Mucosa of descending colon (tissue), 3 donors: Measurements from ENCODE around the gene IMPDH1. TPM values are rescaled to one million over a fixed set of nuclear protein-coding genes. Genes with fewer than 3 reads are reported as not detected.
A peak's percentile ranks its signal among the peaks of the same experiment; 100 is the strongest.

Experiments
- ATAC-seq: fragments of 200-7000 bp; cut with Tn5 transposase; one replicate; pipeline ENCODE4 v1.9.1; 2020; ENCODE audit warnings: mild to moderate bottlenecking, moderate library complexity
- DNase-seq, 3 donors: peaks; one replicate each; pipeline ENCODE4 v3.0.0-alpha.2; 2020
- H3K36me3 ChIP-seq: fragments of 200-600 bp; one replicate; pipeline ENCODE4 v1.8.0; 2021; ENCODE audit warnings: low read depth, mild to moderate bottlenecking
- H3K4me1 ChIP-seq: fragments of 200-600 bp; one replicate; pipeline ENCODE4 v1.8.0; 2021; ENCODE audit warnings: low read depth, mild to moderate bottlenecking
- H3K4me3 ChIP-seq: fragments of 200-600 bp; one replicate; pipeline ENCODE4 v1.8.0; 2021; ENCODE audit warnings: mild to moderate bottlenecking
- H3K9me3 ChIP-seq: fragments of 200-600 bp; one replicate; pipeline ENCODE4 v1.8.0; 2021; ENCODE audit warnings: mild to moderate bottlenecking
- CTCF ChIP-seq: fragments of 200-600 bp; IDR thresholded peaks from one replicate; pipeline ENCODE4 v1.8.0; 2022; ENCODE audit warnings: antibody characterized with exemption, mild to moderate bottlenecking
- intact Hi-C, 2 donors: fragments of 100-400 bp; cut with DNase I in 1 of 2; cut with micrococcal nuclease in 1 of 2; formaldehyde crosslinking; loops; one replicate each; pipeline versions ENCODE4 v1.11.0 to v1.11.1; 2022; cut with DNase I, micrococcal nuclease
- total RNA-seq, 3 donors: library from RNA; stranded (reverse); fragmentation: NEBNext Ultra II Directional in 2 of 3; extraction: Animal tissue kit (Norgen Biotek cat#: 25700) in 2 of 3; gene quantifications; one replicate each; pipeline versions ENCODE4 v1.2.1 to v1.2.4, GENCODE V29; 2021 to 2023
- donor health status: DM: no; HTN: no; CAD: no; lungs with moderate emphysema.
- donor health status: DM: no; HTN: no; CAD: no.
- donor health status: DM: no; HTN: yes; CAD: no.

Gene IMPDH1
- total RNA-seq, 3 donors from 2014 or later = 21.3 to 37.0 (median 35.5) TPM

- H3K4me3 ChIP-seq = no peak overlapping the region
- H3K4me1 ChIP-seq = no peaks in the 10 kb centered on the region
- DNase-seq (no peak), ATAC-seq (no peak)
- intact Hi-C loops = no loop called here
- TF ChIP-seq CTCF = no peak
- H3K9me3 ChIP-seq = no peaks in the 10 kb centered on the region
- no peaks in the 10 kb centered on the region for H3K36me3 ChIP-seq
Measured at GRCh38 chr7:128373606-128374005, 36.2 kb downstream of the IMPDH1 start.

GRCh38 chr7:128370491-128370890 lies 39.3 kb downstream of the IMPDH1 start:
- no peak for ATAC-seq
- no peak for TF ChIP-seq CTCF
- no peak overlapping the region for H3K4me3 ChIP-seq
- no peaks in the 10 kb centered on the region for H3K9me3 ChIP-seq
- intact Hi-C loops = no loop called here
- no peaks in the 10 kb centered on the region for H3K4me1 ChIP-seq
- no peak for DNase-seq
- no peaks in the 10 kb centered on the region for H3K36me3 ChIP-seq

- DNase-seq (no peak), ATAC-seq (no peak)
- Histone ChIP-seq H3K9me3 (no peaks in the 10 kb centered on the region), H3K4me1 (no peaks in the 10 kb centered on the region), H3K36me3 (no peaks in the 10 kb centered on the region), H3K4me3 (no peak overlapping the region)
- TF ChIP-seq CTCF = no peak
- intact Hi-C loops = no loop called here
Measured at GRCh38 chr7:128366986-128367385, 42.8 kb downstream of the IMPDH1 start.

- TF ChIP-seq CTCF = no peak
- no peaks in the 10 kb centered on the region for H3K4me1 ChIP-seq
- no peaks in the 10 kb centered on the region for H3K36me3 ChIP-seq
- intact Hi-C loops = no loop called here
- H3K4me3 ChIP-seq = no peak overlapping the region
- no peaks in the 10 kb centered on the region for H3K9me3 ChIP-seq
- DNase-seq = peak in 1 of 3 donors; percentile 33
- peak; percentile 79 for ATAC-seq
Measured at GRCh38 chr7:128366300-128366699, 43.5 kb downstream of the IMPDH1 start.

- ATAC-seq (no peak), DNase-seq (no peak)
- H3K36me3 ChIP-seq = no peaks in the 10 kb centered on the region
- H3K4me1 ChIP-seq = peaks cover 2% of the 10 kb centered on the region
- intact Hi-C loops = no loop called here
- no peaks in the 10 kb centered on the region for H3K9me3 ChIP-seq
- H3K4me3 ChIP-seq = no peak overlapping the region
- no peak for TF ChIP-seq CTCF
Measured at GRCh38 chr7:128365432-128365831, 44.4 kb downstream of the IMPDH1 start.
